ENCODE results near the gene TRMT10A.

The TRMT10A gene

DNA sequence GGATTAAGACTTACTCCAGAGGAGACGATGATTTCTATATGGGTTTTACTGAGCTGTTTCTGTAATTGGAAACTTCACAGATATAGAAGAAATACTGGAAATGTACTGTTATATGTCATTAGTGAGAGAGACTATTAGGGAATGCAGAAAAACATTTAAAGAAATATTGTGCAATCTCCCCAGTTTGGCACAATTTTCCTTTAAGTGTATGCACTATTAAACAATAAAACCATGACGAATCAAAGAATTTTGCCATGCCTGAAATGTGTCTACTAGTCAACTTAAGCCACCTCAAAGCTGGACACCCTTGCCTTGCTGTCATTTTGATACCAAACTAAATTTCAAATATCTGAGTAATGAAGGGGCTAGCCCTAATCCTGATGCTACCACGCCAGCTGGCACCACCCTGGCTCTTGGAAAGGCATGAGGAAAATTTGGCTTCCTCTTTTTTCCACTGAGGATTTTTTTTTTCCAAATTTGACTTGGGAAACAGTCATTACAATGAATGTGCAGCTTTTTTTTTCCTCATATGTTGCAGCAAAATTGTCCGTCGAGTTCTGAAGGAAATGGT, 46.9 kb upstream of the TRMT10A start:
- no peaks in the 10 kb centered on the region for H3K27me3 ChIP-seq (ENCODE audit: insufficient read depth, low read length)
- H3K79me2 ChIP-seq (ENCODE audit: insufficient read depth, low read length) = no peaks in the 10 kb centered on the region
- H3K4me2 ChIP-seq (ENCODE audit: low read length) = no peak overlapping the region
- TF ChIP-seq EZH2 (IDR thresholded peaks at IDR 0.05; ENCODE audit: borderline replicate concordance, low read length) = no peak
- TF ChIP-seq, protein P1, sequence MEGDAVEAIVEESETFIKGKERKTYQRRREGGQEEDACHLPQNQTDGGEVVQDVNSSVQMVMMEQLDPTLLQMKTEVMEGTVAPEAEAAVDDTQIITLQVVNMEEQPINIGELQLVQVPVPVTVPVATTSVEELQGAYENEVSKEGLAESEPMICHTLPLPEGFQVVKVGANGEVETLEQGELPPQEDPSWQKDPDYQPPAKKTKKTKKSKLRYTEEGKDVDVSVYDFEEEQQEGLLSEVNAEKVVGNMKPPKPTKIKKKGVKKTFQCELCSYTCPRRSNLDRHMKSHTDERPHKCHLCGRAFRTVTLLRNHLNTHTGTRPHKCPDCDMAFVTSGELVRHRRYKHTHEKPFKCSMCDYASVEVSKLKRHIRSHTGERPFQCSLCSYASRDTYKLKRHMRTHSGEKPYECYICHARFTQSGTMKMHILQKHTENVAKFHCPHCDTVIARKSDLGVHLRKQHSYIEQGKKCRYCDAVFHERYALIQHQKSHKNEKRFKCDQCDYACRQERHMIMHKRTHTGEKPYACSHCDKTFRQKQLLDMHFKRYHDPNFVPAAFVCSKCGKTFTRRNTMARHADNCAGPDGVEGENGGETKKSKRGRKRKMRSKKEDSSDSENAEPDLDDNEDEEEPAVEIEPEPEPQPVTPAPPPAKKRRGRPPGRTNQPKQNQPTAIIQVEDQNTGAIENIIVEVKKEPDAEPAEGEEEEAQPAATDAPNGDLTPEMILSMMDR (IDR thresholded peaks at IDR 0.05; ENCODE audit: low read length) = no peak
- no peaks in the 10 kb centered on the region for H3K4me1 ChIP-seq (ENCODE audit: insufficient read depth, low read length, severe bottlenecking)
- H3K9ac ChIP-seq (ENCODE audit: low read length) = no peak overlapping the region
- H3F3A ChIP-seq (ENCODE audit: insufficient read depth, low read length) = no peaks in the 10 kb centered on the region
- no peaks in the 10 kb centered on the region for H4K20me1 ChIP-seq (ENCODE audit: insufficient read depth, low read length)
- no peak overlapping the region for H3K4me3 ChIP-seq (ENCODE audit: low read depth, low read length, poor library complexity, severe bottlenecking)
- H2AFZ ChIP-seq (ENCODE audit: low read length) = no peak overlapping the region
- no peak overlapping the region for H3K27ac ChIP-seq (ENCODE audit: low read depth, low read length, poor library complexity, severe bottlenecking)
- H3K36me3 ChIP-seq (ENCODE audit: insufficient read depth, low read length) = no peaks in the 10 kb centered on the region
- no peaks in the 10 kb centered on the region for H3K9me2 ChIP-seq (ENCODE audit: low read depth, low read length)
- H3K9me3 ChIP-seq (ENCODE audit: low read length) = no peaks in the 10 kb centered on the region

DNA sequence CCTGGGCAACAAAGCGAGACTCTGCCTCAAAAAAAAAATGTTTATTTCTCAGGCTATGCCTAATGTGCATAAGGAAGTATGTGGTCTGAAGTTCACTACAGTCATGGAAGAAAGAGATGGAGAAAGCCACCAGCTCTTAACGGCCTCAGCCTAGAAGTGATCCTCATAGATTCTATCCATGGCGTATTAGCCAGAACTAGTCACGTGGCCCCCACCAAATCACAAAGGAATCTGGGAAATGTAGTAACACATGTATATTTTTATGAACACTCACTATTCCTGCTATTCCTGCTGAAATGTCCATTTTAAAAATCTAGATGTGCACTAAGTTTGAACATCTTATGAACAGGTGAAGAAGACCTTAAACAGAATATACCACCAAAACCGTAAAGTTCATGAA, 44.6 kb upstream of the TRMT10A start:
- Histone ChIP-seq H3K27me3 (ENCODE audit: insufficient read depth, low read length) (no peaks in the 10 kb centered on the region), H4K20me1 (ENCODE audit: insufficient read depth, low read length) (no peaks in the 10 kb centered on the region), H3K79me2 (ENCODE audit: insufficient read depth, low read length) (no peaks in the 10 kb centered on the region), H2AFZ (ENCODE audit: low read length) (no peak overlapping the region), H3K4me3 (ENCODE audit: low read depth, low read length, poor library complexity, severe bottlenecking) (no peak overlapping the region), H3K9me2 (ENCODE audit: low read depth, low read length) (no peaks in the 10 kb centered on the region), H3K36me3 (ENCODE audit: insufficient read depth, low read length) (no peaks in the 10 kb centered on the region), H3K4me1 (ENCODE audit: insufficient read depth, low read length, severe bottlenecking) (no peaks in the 10 kb centered on the region), H3K9ac (ENCODE audit: low read length) (no peak overlapping the region), H3F3A (ENCODE audit: insufficient read depth, low read length) (no peaks in the 10 kb centered on the region), H3K9me3 (ENCODE audit: low read length) (no peaks in the 10 kb centered on the region), H3K4me2 (ENCODE audit: low read length) (no peak overlapping the region), H3K27ac (ENCODE audit: low read depth, low read length, poor library complexity, severe bottlenecking) (no peak overlapping the region)
- TF ChIP-seq, protein P1 (IDR thresholded peaks at IDR 0.05; ENCODE audit: low read length) = no peak
- TF ChIP-seq EZH2 (IDR thresholded peaks at IDR 0.05; ENCODE audit: borderline replicate concordance, low read length) = no peak

DNA sequence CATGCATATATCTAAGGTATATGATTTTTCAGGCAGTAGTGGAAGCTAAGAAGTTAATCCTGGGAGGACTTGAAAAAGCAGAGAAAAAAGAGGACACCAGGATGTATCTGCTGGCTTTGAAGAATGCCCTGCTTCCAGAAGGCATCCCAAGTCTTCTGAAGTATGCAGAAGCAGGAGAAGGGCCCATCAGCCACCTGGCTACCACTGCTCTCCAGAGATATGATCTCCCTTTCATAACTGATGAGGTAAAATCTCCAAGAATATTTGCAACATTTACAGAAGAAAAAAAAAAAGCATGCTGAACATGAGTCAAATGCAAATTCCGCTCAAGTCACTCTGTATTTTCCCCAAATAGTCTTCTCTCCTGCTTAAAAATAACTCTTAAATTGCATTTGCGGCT, 42.9 kb upstream of the TRMT10A start:
- H3K9me2 ChIP-seq (ENCODE audit: low read depth, low read length) = no peaks in the 10 kb centered on the region
- no peaks in the 10 kb centered on the region for H3K79me2 ChIP-seq (ENCODE audit: insufficient read depth, low read length)
- no peaks in the 10 kb centered on the region for H3F3A ChIP-seq (ENCODE audit: insufficient read depth, low read length)
- H3K4me1 ChIP-seq (ENCODE audit: insufficient read depth, low read length, severe bottlenecking) = no peaks in the 10 kb centered on the region
- no peak overlapping the region for H3K4me2 ChIP-seq (ENCODE audit: low read length)
- no peaks in the 10 kb centered on the region for H4K20me1 ChIP-seq (ENCODE audit: insufficient read depth, low read length)
- no peak overlapping the region for H2AFZ ChIP-seq (ENCODE audit: low read length)
- H3K27ac ChIP-seq (ENCODE audit: low read depth, low read length, poor library complexity, severe bottlenecking) = no peak overlapping the region
- H3K27me3 ChIP-seq (ENCODE audit: insufficient read depth, low read length) = no peaks in the 10 kb centered on the region
- no peak for TF ChIP-seq EZH2 (IDR thresholded peaks at IDR 0.05; ENCODE audit: borderline replicate concordance, low read length)
- TF ChIP-seq, protein P1 (IDR thresholded peaks at IDR 0.05; ENCODE audit: low read length) = no peak
- H3K36me3 ChIP-seq (ENCODE audit: insufficient read depth, low read length) = no peaks in the 10 kb centered on the region
- no peak overlapping the region for H3K9ac ChIP-seq (ENCODE audit: low read length)
- no peak overlapping the region for H3K4me3 ChIP-seq (ENCODE audit: low read depth, low read length, poor library complexity, severe bottlenecking)
- H3K9me3 ChIP-seq (ENCODE audit: low read length) = no peaks in the 10 kb centered on the region
